Psoas muscle (tissue), 8 donors: ENCODE measurements around the gene LCE4A. TPM values are rescaled to one million over a fixed set of nuclear protein-coding genes. Genes with fewer than 3 reads are reported as not detected.

Experiments used
- ATAC-seq, 4 donors: fragments of 200-7000 bp; cut with Tn5 transposase; one replicate each; pipeline ENCODE4 v1.9.1; 2020; ENCODE audit warnings: moderate library complexity in 3 of 4, mild to moderate bottlenecking in 2 of 4
- DNase-seq, 2 donors: peaks; one replicate each; pipeline ENCODE4 v3.0.0-alpha.2; 2020
- H3K27ac ChIP-seq: fragments of 200-600 bp; one replicate; pipeline ENCODE4 v1.8.0; 2022
- H3K27me3 ChIP-seq, 3 donors: fragments of 200-600 bp in 1 of 3; one replicate each; pipeline versions ENCODE4 v1.6.1 to v1.8.0; 2013 to 2022; ENCODE audit warnings: low read length in 2 of 3, mild to moderate bottlenecking in 2 of 3, moderate library complexity in 1 of 3; ENCODE audit not compliant: insufficient read depth in 3 of 3
- H3K36me3 ChIP-seq, 2 donors: fragments of 200-600 bp in 1 of 2; one replicate each; pipeline versions ENCODE4 v1.6.1 to v1.8.0; 2013 to 2022; ENCODE audit warnings: low read depth in 1 of 2, mild to moderate bottlenecking in 1 of 2, moderate library complexity in 1 of 2; ENCODE audit not compliant: insufficient read depth in 1 of 2
- H3K4me1 ChIP-seq: fragments of 200-600 bp; one replicate; pipeline ENCODE4 v1.8.0; 2022
- H3K4me3 ChIP-seq: fragments of 200-600 bp; one replicate; pipeline ENCODE4 v1.8.0; 2022; ENCODE audit warnings: mild to moderate bottlenecking
- H3K9me3 ChIP-seq: fragments of 200-600 bp; one replicate; pipeline ENCODE4 v1.8.0; 2022
- WGBS, 3 donors: extraction: QIAGEN DNeasy Blood & Tissue Kit; methylation state at CpG; one replicate each; pipeline versions ENCODE4 v1.1.6 to v1.1.7; 2013; 5-methylcytosine and 5-hydroxymethylcytosine counted together
- intact Hi-C, 2 donors: fragments of 100-400 bp; cut with DNase I; formaldehyde crosslinking; loops; one replicate each; pipeline versions ENCODE4 v1.11.0 to v1.14.2; 2022
- polyA plus RNA-seq, 3 donors: library from polyadenylated mRNA; stranded (reverse); fragments of 200-250 nt; gene quantifications; one replicate each; pipeline ENCODE4 v1.2.3, GENCODE V29; 2013
- total RNA-seq, 4 donors: library from RNA; stranded (reverse); fragmentation: NEBNext Ultra II Directional in 2 of 4; extraction: Animal tissue kit (Norgen Biotek cat#: 25700) in 2 of 4; gene quantifications; one replicate each; pipeline versions ENCODE4 v1.2.1 to v1.2.4, GENCODE V29; 2021 to 2023
- TF ChIP-seq, protein P1 (sequence below): fragments of 200-600 bp; IDR thresholded peaks from one replicate; pipeline ENCODE4 v1.8.0; 2022; ENCODE audit warnings: antibody characterized with exemption
- donor health status: healthy with polysubstance abuse.
- donor health status: DM: no; HTN: no; CAD: no; lungs with moderate emphysema.
- donor health status: Bipolar disorder and iron deficiency.
- donor health status: healthy.
- donor health status: DM: yes; HTN: yes; CAD: no.
- donor health status: DM: no; HTN: no; CAD: no.
- donor health status: DM: no; HTN: no; CAD: no.
- donor health status: DM: yes; HTN: yes; CAD: no.

LCE4A gene
- total and polyA plus RNA-seq, 7 donors, result not detected

DNA sequence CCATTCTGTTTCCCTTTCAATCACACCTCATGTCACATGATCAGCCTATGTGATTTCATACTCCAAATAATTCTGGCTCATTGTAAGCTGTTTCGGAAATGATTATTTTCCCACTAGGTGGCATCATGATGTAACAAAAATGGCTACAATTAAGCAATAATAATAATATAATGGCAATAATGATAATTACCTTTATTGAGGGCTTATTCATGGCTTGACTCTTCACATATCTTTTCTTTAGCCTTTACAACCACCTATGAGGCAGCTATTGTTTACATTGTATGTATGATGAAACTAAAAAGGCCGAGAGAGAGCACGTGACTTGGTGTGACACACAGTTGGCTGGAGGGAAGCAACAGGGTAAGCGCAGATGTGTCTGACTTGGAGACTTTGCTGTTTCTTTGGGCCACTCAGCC, 37.3 kb downstream of the LCE4A start:
- TF ChIP-seq, protein P1, sequence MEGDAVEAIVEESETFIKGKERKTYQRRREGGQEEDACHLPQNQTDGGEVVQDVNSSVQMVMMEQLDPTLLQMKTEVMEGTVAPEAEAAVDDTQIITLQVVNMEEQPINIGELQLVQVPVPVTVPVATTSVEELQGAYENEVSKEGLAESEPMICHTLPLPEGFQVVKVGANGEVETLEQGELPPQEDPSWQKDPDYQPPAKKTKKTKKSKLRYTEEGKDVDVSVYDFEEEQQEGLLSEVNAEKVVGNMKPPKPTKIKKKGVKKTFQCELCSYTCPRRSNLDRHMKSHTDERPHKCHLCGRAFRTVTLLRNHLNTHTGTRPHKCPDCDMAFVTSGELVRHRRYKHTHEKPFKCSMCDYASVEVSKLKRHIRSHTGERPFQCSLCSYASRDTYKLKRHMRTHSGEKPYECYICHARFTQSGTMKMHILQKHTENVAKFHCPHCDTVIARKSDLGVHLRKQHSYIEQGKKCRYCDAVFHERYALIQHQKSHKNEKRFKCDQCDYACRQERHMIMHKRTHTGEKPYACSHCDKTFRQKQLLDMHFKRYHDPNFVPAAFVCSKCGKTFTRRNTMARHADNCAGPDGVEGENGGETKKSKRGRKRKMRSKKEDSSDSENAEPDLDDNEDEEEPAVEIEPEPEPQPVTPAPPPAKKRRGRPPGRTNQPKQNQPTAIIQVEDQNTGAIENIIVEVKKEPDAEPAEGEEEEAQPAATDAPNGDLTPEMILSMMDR, result no peak
- H3K4me1 ChIP-seq, result no peaks in the 10 kb centered on the region
- DNase-seq (no peak), ATAC-seq (no peak)
- H3K27me3 ChIP-seq, result no peaks in the 10 kb centered on the region
- H3K9me3 ChIP-seq, result no peaks in the 10 kb centered on the region
- H3K27ac ChIP-seq, result no peak overlapping the region
- H3K4me3 ChIP-seq, result no peak overlapping the region
- WGBS, 3 donors, result 70 to 74% (median 71%) methylated on average over 4 of the region's 4 CpGs
- no peaks in the 10 kb centered on the region for H3K36me3 ChIP-seq
- intact Hi-C loops, result no loop called here

DNA sequence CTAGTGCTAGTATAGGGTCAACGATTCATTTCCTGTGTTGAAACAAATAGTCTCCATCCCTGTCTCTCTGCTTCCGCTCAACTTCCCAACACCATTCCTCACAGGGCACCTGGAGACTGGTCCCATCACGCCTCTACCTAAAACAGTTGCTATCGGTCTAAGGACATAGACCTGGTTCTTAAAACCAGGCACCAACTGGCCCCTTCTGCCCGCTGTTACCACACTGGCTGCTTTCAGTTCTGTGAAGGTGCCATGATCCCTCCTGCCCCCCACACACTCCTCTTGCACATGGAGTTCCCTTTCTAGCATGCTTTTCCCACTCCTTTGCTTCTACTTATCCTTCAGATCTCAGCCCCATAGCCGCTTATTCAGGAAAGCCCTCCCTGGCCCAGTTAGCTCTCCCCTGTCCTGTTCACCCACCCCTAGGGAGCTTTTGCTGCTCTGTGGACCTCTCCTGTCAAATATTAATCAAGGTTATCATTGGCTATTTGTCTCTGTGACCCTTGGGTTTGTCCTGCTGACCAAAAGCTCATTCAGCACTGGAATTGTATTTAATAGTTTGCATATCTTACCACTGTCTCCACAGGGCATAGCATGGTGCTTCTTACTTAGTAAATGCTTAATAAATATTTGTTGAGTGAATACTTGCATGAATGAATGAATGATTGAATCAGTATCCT, 37.9 kb downstream of the LCE4A start:
- DNase-seq (no peak), ATAC-seq (no peak)
- no peak overlapping the region for H3K4me3 ChIP-seq
- TF ChIP-seq, protein P1, result no peak
- no peak overlapping the region for H3K27ac ChIP-seq
- no peaks in the 10 kb centered on the region for H3K9me3 ChIP-seq
- intact Hi-C loops, result no loop called here
- no peaks in the 10 kb centered on the region for H3K27me3 ChIP-seq
- 83 to 85% (median 85%) methylated on average over 6 of the region's 6 CpGs for WGBS, 3 donors
- no peaks in the 10 kb centered on the region for H3K4me1 ChIP-seq
- H3K36me3 ChIP-seq, result no peaks in the 10 kb centered on the region

DNA sequence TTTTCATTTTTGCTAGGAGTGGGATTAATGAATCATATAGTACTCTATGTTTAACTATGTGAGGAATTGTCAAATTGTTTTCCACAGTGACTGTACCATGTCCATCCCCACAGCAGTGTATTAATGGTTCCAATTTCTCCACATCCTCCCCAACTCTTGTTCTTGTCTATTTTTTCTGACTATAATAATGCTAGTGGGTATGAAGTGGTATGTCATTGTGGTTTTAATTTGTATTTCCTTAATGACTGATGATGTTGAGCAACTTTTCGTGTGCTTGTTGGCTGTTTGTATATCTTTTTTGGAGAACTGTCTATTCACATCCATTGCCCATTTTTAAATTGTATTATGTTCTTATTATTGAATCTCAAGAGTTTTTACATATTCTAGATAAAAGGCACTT, 39.9 kb downstream of the LCE4A start:
- 40 to 59% (median 50%) methylated on average over 1 of the region's 1 CpG for WGBS, 3 donors
- H3K27me3 ChIP-seq, result no peaks in the 10 kb centered on the region
- H3K4me1 ChIP-seq, result no peaks in the 10 kb centered on the region
- H3K4me3 ChIP-seq, result no peak overlapping the region
- TF ChIP-seq, protein P1, result no peak
- no peak overlapping the region for H3K27ac ChIP-seq
- no peaks in the 10 kb centered on the region for H3K36me3 ChIP-seq
- DNase-seq, result no peak
- ATAC-seq, result no peak
- intact Hi-C loops, result no loop called here
- H3K9me3 ChIP-seq, result no peaks in the 10 kb centered on the region

DNA sequence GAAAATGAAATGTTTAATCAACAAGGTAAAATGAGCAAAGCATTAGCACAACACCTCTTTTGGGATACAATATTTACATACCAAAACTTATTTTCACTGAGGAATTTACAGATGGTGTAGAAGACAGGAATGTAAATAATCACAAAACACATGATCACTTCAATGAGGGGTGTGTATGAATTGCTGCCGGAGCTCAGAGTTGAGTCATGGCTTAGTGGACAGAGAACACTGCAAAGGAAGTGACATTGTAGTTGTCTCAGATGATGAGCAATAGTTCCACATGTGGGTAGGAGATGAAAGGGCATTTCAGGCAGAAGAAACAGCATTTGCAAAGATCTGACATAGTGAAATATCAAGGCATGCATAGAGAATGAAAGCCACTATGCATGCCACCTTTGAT, 44.3 kb downstream of the LCE4A start:
- no peak for DNase-seq
- no peaks in the 10 kb centered on the region for H3K36me3 ChIP-seq
- H3K9me3 ChIP-seq, result no peaks in the 10 kb centered on the region
- H3K27ac ChIP-seq, result no peak overlapping the region
- 56 to 59% (median 59%) methylated on average over 1 of the region's 1 CpG for WGBS, 3 donors
- H3K4me3 ChIP-seq, result no peak overlapping the region
- TF ChIP-seq, protein P1, result no peak
- no peaks in the 10 kb centered on the region for H3K27me3 ChIP-seq
- intact Hi-C loops, result no loop called here
- H3K4me1 ChIP-seq, result no peaks in the 10 kb centered on the region
- no peak for ATAC-seq

DNA sequence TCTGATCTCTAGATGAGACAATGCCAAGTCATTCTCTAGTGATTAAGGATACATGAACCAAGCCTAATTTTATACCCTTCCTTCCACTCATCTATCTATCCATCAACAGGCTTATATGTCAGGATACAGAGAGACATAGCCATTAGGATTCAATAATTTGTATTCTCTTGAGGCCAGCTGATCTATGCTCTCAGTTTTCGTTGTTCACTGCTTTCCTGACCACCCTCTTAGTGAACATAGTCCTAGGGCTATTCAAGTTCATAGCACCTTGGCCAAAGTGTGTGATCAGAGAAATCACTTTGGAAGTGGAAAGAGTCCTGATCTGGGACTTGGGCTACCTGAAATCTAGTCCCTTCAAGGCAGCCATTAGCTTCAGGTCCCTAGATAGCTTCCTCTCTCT, 45.6 kb downstream of the LCE4A start:
- no peaks in the 10 kb centered on the region for H3K36me3 ChIP-seq
- intact Hi-C loops, result no loop called here
- TF ChIP-seq, protein P1, result no peak
- no peaks in the 10 kb centered on the region for H3K4me1 ChIP-seq
- H3K27ac ChIP-seq, result no peak overlapping the region
- H3K4me3 ChIP-seq, result no peak overlapping the region
- no peak for ATAC-seq
- no peaks in the 10 kb centered on the region for H3K27me3 ChIP-seq
- WGBS, 3 donors, result 16 to 31% (median 24%) methylated on average over 1 of the region's 1 CpG
- no peak for DNase-seq
- H3K9me3 ChIP-seq, result no peaks in the 10 kb centered on the region
